SIG-M5 treated with dmso at 0.1 percent for 504 hours (cell line): ENCODE data around the gene TSKU.
A peak's percentile ranks its signal among the peaks of the same experiment; 100 is the strongest.

ENCODE experiments used
- DNase-seq: peaks from one replicate; lab custom pipeline; 2025; ENCODE audit not compliant: unreplicated experiment; lab: John Stamatoyannopoulos, UW

The TSKU gene

DNA sequence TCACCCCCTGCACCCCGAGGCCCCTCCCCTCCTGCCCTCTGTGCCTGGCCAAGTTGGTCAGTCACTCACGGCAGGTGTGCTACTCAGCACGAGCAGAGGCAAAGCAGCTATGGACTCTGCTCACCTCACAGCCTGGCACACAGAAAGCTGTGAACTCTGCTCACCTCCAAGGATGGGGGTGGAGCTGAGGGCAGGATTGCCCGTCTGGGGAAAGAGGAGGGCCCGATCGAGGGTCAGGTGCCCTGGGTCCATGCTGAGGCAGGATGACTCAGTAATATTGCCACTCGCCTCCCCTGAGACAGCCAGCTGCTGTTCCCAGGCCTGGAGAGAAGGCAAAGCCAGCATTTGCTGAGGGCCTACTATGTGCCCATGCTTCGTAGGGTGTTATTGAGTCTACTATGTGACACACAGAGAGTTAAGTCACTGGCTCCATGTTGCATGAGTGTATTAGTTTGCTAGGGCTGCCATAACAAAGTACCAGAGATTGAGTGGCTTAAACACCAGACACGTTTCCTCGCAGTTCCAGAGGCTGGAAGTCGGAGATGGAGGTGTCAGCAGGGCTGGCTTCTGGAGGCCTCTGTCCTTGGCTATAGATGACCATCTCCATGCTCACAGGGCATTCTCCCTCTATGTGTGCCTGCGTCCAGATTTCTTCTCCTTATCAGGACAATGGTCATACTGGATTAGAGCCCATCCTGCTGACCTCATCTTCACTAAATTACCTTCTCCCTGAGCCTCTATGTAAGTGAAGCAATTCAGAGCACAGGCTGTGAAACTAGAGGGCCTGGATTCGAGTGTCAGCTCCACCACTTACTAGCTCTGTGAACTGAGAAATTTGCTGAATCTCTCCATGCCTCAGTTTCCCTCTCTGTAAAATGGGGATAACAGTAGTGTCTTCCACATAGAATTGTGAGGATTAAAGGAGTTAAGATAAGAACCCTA is 13.2 kb upstream of the TSKU start:
- DNase-seq: no peak

DNA sequence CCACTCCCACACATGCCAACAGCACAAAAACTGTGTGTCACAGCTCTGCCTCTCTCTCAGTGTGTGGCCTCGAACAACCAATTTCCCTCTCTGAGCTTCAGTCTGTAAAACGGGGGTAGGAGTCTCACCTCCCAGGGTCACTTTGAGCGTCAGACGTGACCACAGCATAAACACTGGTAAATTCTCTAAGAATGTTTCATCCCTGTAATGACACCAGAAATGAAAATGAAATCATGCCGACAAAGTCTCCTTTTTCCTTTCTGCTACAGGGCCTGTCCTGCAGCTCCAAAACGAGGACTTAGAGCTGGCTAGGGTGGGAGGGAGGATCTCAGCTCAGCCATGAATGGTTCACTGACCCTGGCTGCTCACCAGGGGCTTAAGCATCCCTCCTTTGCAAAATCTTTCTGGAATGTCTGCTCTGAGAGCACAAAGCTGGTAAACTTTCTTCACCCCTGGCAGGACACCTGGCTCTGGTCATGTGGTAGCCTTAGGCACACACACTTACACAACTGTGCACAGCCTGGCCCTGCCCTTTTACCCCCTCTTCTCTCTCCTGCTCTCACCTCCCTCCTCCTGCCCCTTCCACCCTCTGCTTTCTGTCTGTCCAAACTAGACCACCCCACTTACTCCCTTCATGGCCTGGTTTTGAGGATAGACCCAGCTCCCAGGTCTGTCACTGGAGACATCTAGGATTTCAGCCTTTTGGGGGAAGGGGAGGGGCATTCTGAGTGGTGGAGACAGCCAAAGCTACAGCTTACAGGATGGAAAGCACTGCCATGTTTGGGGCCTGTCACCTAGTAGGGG is 12.3 kb upstream of the TSKU start:
- DNase-seq: no peak

- no peak for DNase-seq
Observed at GRCh38 chr11:76771446-76772099, 11.6 kb upstream of the TSKU start.

GRCh38 chr11:76772100-76772782 is 10.9 kb upstream of the TSKU start:
- no peak for DNase-seq

GRCh38 chr11:76772783-76773106 is 10.4 kb upstream of the TSKU start:
- no peak for DNase-seq

- DNase-seq: no peak
Observed at GRCh38 chr11:76773921-76774361, 9.2 kb upstream of the TSKU start.

- no peak for DNase-seq
Observed at GRCh38 chr11:76776472-76776871, 6.7 kb upstream of the TSKU start.

GRCh38 chr11:76777305-76777704 is 5.9 kb upstream of the TSKU start:
- DNase-seq: no peak

DNA sequence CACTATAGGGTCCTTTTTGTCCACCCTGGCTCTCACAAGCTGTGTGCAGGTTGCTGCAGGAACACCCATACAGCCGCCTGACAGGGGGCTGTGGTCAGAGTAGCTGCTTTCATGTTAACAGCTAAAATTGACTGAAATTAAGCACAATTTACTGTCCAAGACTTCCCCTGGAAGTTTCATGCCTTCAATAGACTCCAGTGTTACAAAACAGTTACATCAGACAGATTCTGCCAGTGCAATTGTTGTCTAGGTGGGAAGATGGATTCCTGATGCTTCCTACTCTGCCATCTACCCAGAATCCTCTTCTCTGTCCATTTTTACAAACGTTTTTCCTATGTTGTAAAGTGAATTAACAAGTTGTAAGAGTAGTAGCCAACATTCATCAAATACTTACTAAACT is 5.3 kb upstream of the TSKU start:
- no peak for DNase-seq

- DNase-seq: no peak
Observed at GRCh38 chr11:76778874-76779273, 4.3 kb upstream of the TSKU start.

DNA sequence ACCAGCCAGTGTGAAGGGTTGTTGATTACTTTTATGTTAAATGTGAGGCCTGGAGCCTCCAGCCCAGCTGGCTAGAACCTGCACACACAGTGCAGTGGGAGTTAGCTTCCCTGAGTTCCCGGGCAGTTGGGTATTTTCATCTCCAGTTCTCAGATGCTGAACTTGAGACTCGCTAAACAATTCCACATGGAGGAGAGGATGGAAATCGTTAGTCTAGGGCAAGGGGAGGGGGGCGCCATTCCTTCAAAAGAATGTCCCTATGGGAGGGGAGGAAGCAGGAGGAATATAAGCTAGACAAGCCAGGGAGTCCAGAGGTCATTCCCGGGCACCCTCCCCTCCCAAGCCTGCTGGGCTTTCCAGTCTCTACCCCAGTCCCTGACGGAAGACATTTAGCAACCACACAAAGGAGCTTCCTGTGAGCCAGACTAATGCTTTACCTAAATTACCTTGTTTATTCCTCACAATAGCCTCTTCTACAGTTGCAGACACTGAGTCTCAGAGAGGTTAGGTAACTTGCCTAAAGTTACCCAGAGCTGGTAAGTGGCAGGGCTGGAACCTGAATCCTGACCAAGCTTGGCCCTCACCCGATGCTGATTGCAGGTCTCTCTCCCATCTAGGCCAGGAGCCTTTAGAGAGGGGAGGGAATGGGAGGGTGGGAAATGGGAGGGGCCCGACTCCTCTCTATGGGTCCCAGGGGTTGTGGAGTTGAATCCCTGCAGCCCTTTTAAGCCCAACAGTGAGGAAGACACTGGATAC is 1.9 kb upstream of the TSKU start:
- DNase-seq: no peak

GRCh38 chr11:76781807-76782530 is 1.2 kb upstream of the TSKU start:
- no peak for DNase-seq

DNA sequence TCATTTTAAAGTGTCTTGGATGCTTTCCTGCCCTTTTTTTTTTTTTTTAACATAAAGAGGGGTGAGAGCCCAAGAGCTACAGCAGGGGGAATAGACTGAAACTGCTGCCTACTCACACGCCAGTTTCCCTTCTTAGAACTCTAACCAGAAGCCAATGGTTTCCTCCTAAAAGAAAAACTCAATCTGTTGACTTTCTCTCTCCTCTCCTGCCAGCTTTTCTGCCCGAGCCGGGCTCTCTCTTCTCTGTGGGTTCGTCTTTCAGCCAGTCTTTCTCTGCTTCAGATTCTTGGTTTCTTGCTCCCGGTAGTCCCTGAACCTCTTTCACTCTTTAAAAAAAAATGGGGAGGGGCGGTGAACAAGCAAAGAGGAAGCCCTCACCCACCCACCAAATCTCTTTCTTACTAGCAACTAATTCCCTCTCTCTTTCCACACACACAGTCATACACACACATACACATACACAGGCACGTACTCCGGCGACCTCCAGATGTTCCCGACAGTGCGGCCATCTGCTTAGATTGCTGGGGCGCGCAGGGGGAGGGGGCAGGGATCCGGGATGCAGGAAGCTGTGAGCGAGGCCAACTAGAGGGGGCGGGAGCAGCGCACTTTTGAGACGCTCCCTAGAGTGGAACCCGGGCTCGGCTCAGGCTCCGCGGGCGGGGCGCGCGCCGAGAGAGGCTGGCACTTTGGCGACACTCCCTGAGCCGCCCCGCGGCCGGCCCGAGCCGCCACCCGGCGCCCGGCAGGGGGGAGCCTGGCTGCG is 444 bp upstream of the TSKU start:
- peak; percentile 61 for DNase-seq

DNA sequence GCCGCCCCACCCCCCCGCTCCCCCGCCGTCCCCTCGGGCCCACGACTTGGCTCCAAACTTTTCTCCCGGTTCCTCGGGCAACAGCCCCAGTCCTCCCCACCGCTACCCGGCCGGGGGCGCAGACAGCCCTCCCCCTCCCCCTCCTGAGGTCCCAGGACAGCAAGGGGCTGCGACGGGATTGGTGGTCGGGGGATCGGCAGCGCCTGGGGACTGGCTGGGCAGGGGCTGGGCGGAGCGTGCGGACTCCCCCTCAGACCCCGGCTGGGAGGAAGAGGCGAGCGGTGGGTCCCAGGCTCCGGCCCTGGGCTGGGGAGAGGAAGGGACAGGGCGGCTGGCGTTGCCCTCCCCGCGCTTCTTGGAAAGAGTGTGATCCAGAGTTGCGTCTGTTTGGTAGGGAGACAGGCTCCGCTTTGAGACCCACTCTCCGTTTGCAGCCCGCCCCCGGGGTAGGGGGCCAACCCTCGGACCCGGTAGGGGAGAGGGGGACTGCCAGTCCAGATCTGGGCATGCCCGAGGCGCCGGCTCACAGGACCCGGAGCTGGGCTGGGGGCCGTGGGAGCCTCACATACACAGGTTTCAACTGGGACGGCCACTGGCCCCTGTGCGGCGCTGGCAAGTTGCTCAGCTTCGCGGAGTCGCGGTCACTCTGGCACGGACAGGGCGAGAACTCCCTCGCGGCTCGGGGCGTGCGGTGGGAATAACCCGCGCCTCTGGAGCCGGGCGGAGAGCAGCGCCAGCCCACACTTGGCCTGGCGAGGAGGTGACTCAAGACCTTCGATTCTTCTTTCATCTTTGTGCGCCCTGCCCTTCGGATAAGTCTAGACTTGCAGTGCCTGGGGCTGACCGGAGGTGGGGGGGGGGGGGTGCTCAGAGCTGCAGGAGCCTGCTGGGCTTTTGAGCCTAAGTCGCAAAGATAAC is 999 bp downstream of the TSKU start:
- no peak for DNase-seq

DNA sequence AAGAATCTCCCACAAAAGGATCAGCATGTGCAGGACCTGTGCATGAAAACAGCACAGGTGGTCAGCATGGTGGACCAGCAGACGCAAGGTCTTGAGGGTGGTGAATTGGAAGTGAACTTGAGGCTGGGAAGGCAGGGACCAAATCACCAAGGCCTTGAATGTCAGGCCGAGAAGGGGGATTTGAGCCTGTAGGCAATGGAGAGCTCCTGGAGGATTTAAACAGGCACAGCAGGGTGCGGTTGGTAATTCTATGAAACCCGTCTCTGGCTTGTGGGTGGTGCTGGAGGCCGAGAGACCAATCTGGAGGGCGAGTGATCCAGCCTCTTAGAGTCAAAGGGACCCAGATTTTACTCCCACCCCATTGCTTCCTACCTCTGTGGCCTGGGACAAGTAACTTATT is 2.4 kb downstream of the TSKU start:
- DNase-seq: no peak

- DNase-seq: no peak
Observed at GRCh38 chr11:76786016-76786415, 2.9 kb downstream of the TSKU start.

DNA sequence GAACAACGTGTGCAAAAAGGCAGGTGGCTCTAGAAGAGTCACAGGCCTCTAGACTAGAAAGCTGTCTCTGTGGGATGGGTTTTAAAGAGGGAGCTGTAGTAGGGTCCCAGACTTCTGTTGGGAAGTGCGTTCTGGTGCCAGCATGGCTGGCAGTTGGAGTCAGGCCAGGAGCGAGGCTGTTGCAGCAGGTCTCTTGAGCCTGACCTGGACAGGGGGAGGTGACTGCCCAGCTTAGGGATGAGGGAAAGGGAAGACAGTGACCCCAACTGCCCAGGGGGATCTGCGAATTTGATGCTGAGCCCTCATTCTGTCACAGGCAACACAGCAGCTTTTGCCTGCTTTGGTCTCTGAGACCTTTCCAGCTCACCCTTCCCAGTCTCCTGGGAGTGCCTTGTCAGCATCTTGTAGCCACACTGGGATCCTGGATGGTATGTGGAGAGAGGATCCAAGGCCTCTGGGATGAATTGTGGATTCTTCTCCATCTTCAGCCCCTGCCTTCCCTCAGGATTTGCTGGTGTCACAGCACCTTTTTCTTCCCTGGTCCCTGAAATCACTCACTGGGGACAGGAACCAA is 3.4 kb downstream of the TSKU start:
- DNase-seq: no peak

DNA sequence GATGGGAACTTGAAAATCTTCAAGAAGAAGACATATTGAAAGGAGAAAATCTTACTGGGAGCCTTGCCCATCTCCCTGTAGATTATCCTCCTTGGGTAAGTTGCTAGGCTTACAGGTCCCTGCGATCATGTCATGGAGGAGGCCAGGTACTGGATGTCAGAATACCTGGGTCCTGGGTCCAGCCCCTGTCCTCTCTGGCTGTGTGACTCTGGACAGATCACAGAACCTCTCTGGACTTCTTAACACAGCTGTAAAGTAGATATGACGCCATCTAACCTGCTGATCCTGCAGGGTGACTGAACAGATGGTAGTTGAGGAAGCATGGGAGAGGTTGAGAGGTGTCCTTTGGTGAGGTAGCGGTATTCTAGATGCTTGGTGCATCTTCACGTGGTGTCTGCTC is 4.1 kb downstream of the TSKU start:
- no peak for DNase-seq
